Inflammatory macrophage treated with lipopolysaccharide for 4 hours (primary cell): ENCODE data around the gene FASLG.
"Not testable (repeated sequence)": the region's sequence is repeated elsewhere in the genome, so short reads cannot be mapped to it uniquely, and the experiment has no call there.

Experiments
- DNase-seq: peaks from one replicate; pipeline ENCODE4 v3.0.0-alpha.2; 2020

FASLG gene

GRCh38 chr1:172688428-172689085 lies 29.7 kb downstream of the FASLG start:
- DNase-seq, result not testable (repeated sequence)

- DNase-seq, result not testable (repeated sequence)
Measured at GRCh38 chr1:172690925-172691324, 32.0 kb downstream of the FASLG start.

GRCh38 chr1:172697534-172698002 lies 38.7 kb downstream of the FASLG start:
- peak; percentile 59 for DNase-seq

- DNase-seq, result peak; percentile 64
Measured at GRCh38 chr1:172698224-172698623, 39.3 kb downstream of the FASLG start.

- DNase-seq, result peak; percentile 74
Measured at GRCh38 chr1:172699111-172699510, 40.2 kb downstream of the FASLG start.

GRCh38 chr1:172699695-172700227 lies 40.9 kb downstream of the FASLG start:
- no peak for DNase-seq

- DNase-seq, result peak; percentile 69
Measured at GRCh38 chr1:172700556-172700955, 41.7 kb downstream of the FASLG start.

GRCh38 chr1:172704001-172704400 lies 45.1 kb downstream of the FASLG start:
- DNase-seq, result no peak

GRCh38 chr1:172704420-172705210 lies 45.7 kb downstream of the FASLG start:
- no peak for DNase-seq

GRCh38 chr1:172708452-172708851 lies 49.5 kb downstream of the FASLG start:
- no peak for DNase-seq

- DNase-seq, result no peak
Measured at GRCh38 chr1:172711558-172711957, 52.7 kb downstream of the FASLG start.

- peak; percentile 30 for DNase-seq
Measured at GRCh38 chr1:172713466-172713865, 54.6 kb downstream of the FASLG start.
